HEK293 (cell line): ENCODE results near the gene BFSP2.

Experiments used
- CTCF ChIA-PET: fragments of 350-600 bp; formaldehyde crosslinking; extraction: SDS; loops from one replicate; lab custom pipeline; 2021; ENCODE audit warnings: antibody characterized with exemption; lab: Yijun Ruan, JAX
- POLR2A ChIA-PET: fragments of 300-600 bp; formaldehyde crosslinking; extraction: SDS; loops from one replicate; lab custom pipeline; 2020; ENCODE audit warnings: antibody characterized with exemption, inconsistent platforms; lab: Yijun Ruan, JAX
- H3K27ac ChIP-seq: fragments of 200-500 bp; sonication (Bioruptor generic); 2 replicates; pipeline ENCODE4 v1.5.1; 2014; ENCODE audit warnings: low read depth, low read length, control low read depth, inconsistent platforms; ENCODE audit errors: extremely low read depth
- H3K36me3 ChIP-seq, 2 experiments: fragments of 200-500 bp in 1 of 2; sonication (Bioruptor generic) in 1 of 2; 1 replicate in 1 of 2; 2 replicates in 1 of 2; pipeline ENCODE4 v1.5.1; 2014 to 2017; ENCODE audit warnings: inconsistent platforms in 2 of 2, low read length in 2 of 2; ENCODE audit not compliant: control insufficient read depth in 2 of 2, insufficient read depth in 1 of 2
- H3K4me1 ChIP-seq: fragments of 200-500 bp; sonication (Bioruptor generic); 2 replicates; pipeline ENCODE4 v1.5.1; 2014; ENCODE audit warnings: mild to moderate bottlenecking, low read length, inconsistent platforms; ENCODE audit not compliant: control insufficient read depth, insufficient read depth
- H3K4me3 ChIP-seq: 2 replicates; pipeline ENCODE4 v1.5.1; 2011; ENCODE audit warnings: low read depth, mild to moderate bottlenecking, control low read depth, low read length, moderate library complexity
- H3K9me3 ChIP-seq: fragments of 200-500 bp; sonication (Bioruptor generic); 2 replicates; pipeline ENCODE4 v1.5.1; 2014; ENCODE audit warnings: low read depth, low read length, inconsistent platforms; ENCODE audit not compliant: control insufficient read depth, insufficient read depth
- ATF2 ChIP-seq: fragments of 450-650 bp; formaldehyde crosslinking; IDR thresholded peaks from 2 replicates; pipeline ENCODE4 v1.5.1; 2016; ENCODE audit warnings: missing biosample characterization, missing genetic modification characterization, low read depth
- INSM2 ChIP-seq: fragments of 450-650 bp; formaldehyde crosslinking; IDR thresholded peaks from 2 replicates; pipeline ENCODE4 v1.5.1; 2016; ENCODE audit warnings: missing biosample characterization, missing genetic modification characterization
- KLF9 ChIP-seq: fragments of 450-650 bp; formaldehyde crosslinking; IDR thresholded peaks from 2 replicates; pipeline ENCODE4 v1.5.1; 2016; ENCODE audit warnings: missing biosample characterization, missing genetic modification characterization, low read depth
- MEIS1 ChIP-seq: sonication (generic); formaldehyde crosslinking; IDR thresholded peaks from 2 replicates; pipeline ENCODE4 v1.8.1; 2022; ENCODE audit warnings: missing genetic modification reagents, mild to moderate bottlenecking, borderline replicate concordance
- PRDM1 ChIP-seq: fragments of 450-650 bp; formaldehyde crosslinking; IDR thresholded peaks from 2 replicates; pipeline ENCODE4; 2016; ENCODE audit warnings: missing biosample characterization, missing genetic modification characterization
- REST ChIP-seq: fragments of 450-650 bp; formaldehyde crosslinking; IDR thresholded peaks from 2 replicates; pipeline ENCODE4 v1.5.1; 2016; ENCODE audit warnings: missing biosample characterization, missing genetic modification characterization
- ZBTB1 ChIP-seq: fragments of 450-650 bp; formaldehyde crosslinking; IDR thresholded peaks from 2 replicates; pipeline ENCODE4 v1.5.1; 2016; ENCODE audit warnings: missing biosample characterization, missing genetic modification characterization
- ZBTB26 ChIP-seq: fragments of 450-650 bp; formaldehyde crosslinking; optimal IDR thresholded peaks from 2 replicates; pipeline ENCODE3; 2016; ENCODE audit warnings: missing biosample characterization, mild to moderate bottlenecking, missing genetic modification characterization
- ZFP41 ChIP-seq: fragments of 450-650 bp; formaldehyde crosslinking; IDR thresholded peaks from 2 replicates; pipeline ENCODE4 v1.5.1; 2016; ENCODE audit warnings: missing biosample characterization, missing genetic modification characterization, borderline replicate concordance
- ZNF114 ChIP-seq: fragments of 450-650 bp; formaldehyde crosslinking; IDR thresholded peaks from 2 replicates; pipeline ENCODE4 v1.5.0; 2017; ENCODE audit warnings: missing biosample characterization, missing genetic modification characterization
- ZNF19 ChIP-seq: fragments of 450-650 bp; formaldehyde crosslinking; IDR thresholded peaks from 2 replicates; pipeline ENCODE4; 2016; ENCODE audit warnings: missing biosample characterization, missing genetic modification characterization, low read depth
- ZNF280C ChIP-seq: fragments of 450-650 bp; formaldehyde crosslinking; IDR thresholded peaks from 2 replicates; pipeline ENCODE4 v1.5.1; 2016; ENCODE audit warnings: missing biosample characterization, missing genetic modification characterization
- ZNF280D ChIP-seq: fragments of 450-650 bp; formaldehyde crosslinking; IDR thresholded peaks from 2 replicates; pipeline ENCODE4 v1.5.1; 2016; ENCODE audit warnings: missing biosample characterization, missing genetic modification characterization
- ZNF324 ChIP-seq: fragments of 450-650 bp; formaldehyde crosslinking; IDR thresholded peaks from 2 replicates; pipeline ENCODE4 v1.5.1; 2016; ENCODE audit warnings: missing biosample characterization, missing genetic modification characterization
- ZNF391 ChIP-seq: fragments of 450-650 bp; formaldehyde crosslinking; IDR thresholded peaks from 2 replicates; pipeline ENCODE4 v1.5.1; 2016; ENCODE audit warnings: low read depth, missing biosample characterization, missing genetic modification characterization, borderline replicate concordance
- ZNF510 ChIP-seq: fragments of 450-650 bp; formaldehyde crosslinking; IDR thresholded peaks from 2 replicates; pipeline ENCODE4 v1.5.1; 2018; ENCODE audit warnings: mild to moderate bottlenecking, missing genetic modification characterization, missing biosample characterization; ENCODE audit not compliant: insufficient replicate concordance
- ZNF529 ChIP-seq: fragments of 450-650 bp; formaldehyde crosslinking; IDR thresholded peaks from 2 replicates; pipeline ENCODE4 v1.5.1; 2017; ENCODE audit warnings: missing genetic modification characterization, missing biosample characterization; ENCODE audit not compliant: insufficient replicate concordance
- ZNF544 ChIP-seq: fragments of 450-650 bp; formaldehyde crosslinking; IDR thresholded peaks from 2 replicates; pipeline ENCODE4 v1.5.0; 2017; ENCODE audit warnings: missing biosample characterization, missing genetic modification characterization
- ZNF561 ChIP-seq: fragments of 450-650 bp; IDR thresholded peaks from 2 replicates; pipeline ENCODE4 v1.5.1; 2018; ENCODE audit warnings: missing biosample characterization, missing genetic modification characterization, borderline replicate concordance
- ZNF621 ChIP-seq: fragments of 450-650 bp; formaldehyde crosslinking; IDR thresholded peaks from 2 replicates; pipeline ENCODE4 v1.5.1; 2017; ENCODE audit warnings: missing biosample characterization, missing genetic modification characterization
- ZNF629 ChIP-seq: fragments of 450-650 bp; formaldehyde crosslinking; IDR thresholded peaks from 2 replicates; pipeline ENCODE4 v1.5.1; 2017; ENCODE audit warnings: missing biosample characterization, missing genetic modification characterization
- ZSCAN30 ChIP-seq: fragments of 450-650 bp; IDR thresholded peaks from 2 replicates; pipeline ENCODE4 v1.5.1; 2018; ENCODE audit warnings: missing biosample characterization, mild to moderate bottlenecking, missing genetic modification characterization, moderate library complexity

The BFSP2 gene

GRCh38 chr3:133457025-133457424, 57.2 kb downstream of the BFSP2 start:
- TF ChIP-seq ZNF629 (tag by site-specific recombination), result no peak
- no peak for TF ChIP-seq INSM2
- TF ChIP-seq KLF9 (tag by site-specific recombination), result no peak
- TF ChIP-seq ZBTB1 (tag by site-specific recombination), result no peak
- TF ChIP-seq ZNF529 (tag by site-specific recombination), result no peak
- no peak for TF ChIP-seq ZNF114 (tag by site-specific recombination)
- TF ChIP-seq PRDM1 (tag by site-specific recombination), result no peak
- no peak for TF ChIP-seq ZFP41 (tag by site-specific recombination)
- TF ChIP-seq ZNF621 (tag by site-specific recombination), result no peak
- no peak for TF ChIP-seq ATF2 (tag by site-specific recombination)
- TF ChIP-seq ZBTB26 (tag by site-specific recombination), result no peak
- TF ChIP-seq ZNF510, result no peak
- TF ChIP-seq ZNF280C, result no peak
- no peak for TF ChIP-seq ZNF561 (tag by site-specific recombination)
- TF ChIP-seq ZNF544 (tag by site-specific recombination), result no peak
- Histone ChIP-seq H3K9me3 (no peaks in the 10 kb centered on the region), H3K36me3 (no peaks in the 10 kb centered on the region), H3K4me1 (peaks cover 7% of the 10 kb centered on the region), H3K4me3 (no peak overlapping the region), H3K27ac (no peak overlapping the region)
- CTCF ChIA-PET, result interaction anchor here (0.6 to 1.2 kb wide), 4 partner anchors 16 to 756 kb away, joined by 3 to 4 read pairs (median 4); no protein-coding TSS in a partner anchor
- POLR2A ChIA-PET, result no interaction called here

- no peaks in the 10 kb centered on the region for H3K9me3 ChIP-seq
- H3K36me3 ChIP-seq, result no peaks in the 10 kb centered on the region
- ChIA-PET CTCF (interaction anchor here (0.7 to 1.2 kb wide), 2 partner anchors 15 to 29 kb away, joined by 4 read pairs; no protein-coding TSS in a partner anchor), POLR2A (no interaction called here)
- peaks cover 7% of the 10 kb centered on the region for H3K4me1 ChIP-seq
- H3K4me3 ChIP-seq, result no peak overlapping the region
- no peak overlapping the region for H3K27ac ChIP-seq
- no peak for TF ChIP-seq ZNF391 (tag by site-specific recombination)
- no peak for TF ChIP-seq ZNF19 (tag by site-specific recombination)
- TF ChIP-seq ZNF324 (tag by site-specific recombination), result no peak
- TF ChIP-seq ZSCAN30 (tag by site-specific recombination), result no peak
- no peak for TF ChIP-seq ZNF280D (tag by site-specific recombination)
- TF ChIP-seq MEIS1, result no peak
- TF ChIP-seq REST (tag by site-specific recombination), result no peak
Measured at GRCh38 chr3:133457465-133458067, 57.7 kb downstream of the BFSP2 start.
